SK-N-SH (cell line): ENCODE data around the gene DSCAML1. TPM values are rescaled to one million over a fixed set of nuclear protein-coding genes. Genes with fewer than 3 reads are reported as not detected.

Source experiments
- CTCF ChIA-PET: fragments of 300-600, 350-600 bp; formaldehyde crosslinking; extraction: SDS; loops from one replicate; lab custom pipeline; 2021; lab: Yijun Ruan, JAX
- POLR2A ChIA-PET: fragments of 350-600 bp; sonication (Branson Sonifier 250); formaldehyde crosslinking; extraction: SDS; loops from one replicate; lab custom pipeline; 2020; ENCODE audit warnings: antibody characterized with exemption, inconsistent platforms; lab: Yijun Ruan, JAX
- DNase-seq: peaks from one replicate; pipeline ENCODE4 v3.0.0; 2012
- H2AFZ ChIP-seq: fragments of 200-600 bp; sonication (generic); 2 replicates; pipeline ENCODE4 v1.8.1; 2016; ENCODE audit warnings: antibody characterized with exemption, mild to moderate bottlenecking, low read depth
- H3F3A ChIP-seq: fragments of 200-600 bp; sonication (generic); replicated peaks from 2 replicates; pipeline ENCODE3; 2016; ENCODE audit warnings: antibody characterized with exemption, mild to moderate bottlenecking; ENCODE audit not compliant: insufficient read depth
- H3K27ac ChIP-seq, 2 experiments: fragments of 200-500 bp in 1 of 2; fragments of 200-600 bp in 1 of 2; sonication (Bioruptor generic) in 1 of 2; sonication (generic), shearing (Covaris generic) in 1 of 2; 2 replicates each; pipeline versions ENCODE4 v1.5.1 to v1.6.1; 2014 to 2016; ENCODE audit warnings: low read depth in 2 of 2, inconsistent platforms in 1 of 2, low read length in 1 of 2, mild to moderate bottlenecking in 1 of 2, mixed read lengths in 1 of 2
- H3K27me3 ChIP-seq: fragments of 200-600 bp; sonication (generic), shearing (Covaris generic); 2 replicates; pipeline ENCODE4 v1.6.1; 2016; ENCODE audit warnings: mixed run types; ENCODE audit not compliant: insufficient read depth
- H3K36me3 ChIP-seq, 2 experiments: fragments of 200-500 bp in 1 of 2; fragments of 200-600 bp in 1 of 2; sonication (Bioruptor generic) in 1 of 2; sonication (generic) in 1 of 2; replicated peaks in 1 of 2; 2 replicates each; pipeline versions ENCODE3 to v1.5.1; 2014 to 2016; ENCODE audit warnings: low read length in 1 of 2, mild to moderate bottlenecking in 1 of 2; ENCODE audit not compliant: insufficient read depth in 2 of 2, control insufficient read depth in 1 of 2
- H3K4me1 ChIP-seq, 2 experiments: fragments of 200-500 bp in 1 of 2; fragments of 200-600 bp in 1 of 2; sonication (Bioruptor generic) in 1 of 2; sonication (generic), shearing (Covaris generic) in 1 of 2; 2 replicates each; pipeline versions ENCODE4 v1.5.1 to v1.6.1; 2014 to 2016; ENCODE audit warnings: low read depth in 1 of 2, low read length in 1 of 2, mixed run types in 1 of 2; ENCODE audit not compliant: insufficient read depth in 2 of 2, control insufficient read depth in 1 of 2
- H3K4me2 ChIP-seq: fragments of 200-600 bp; sonication (generic), shearing (Covaris generic); 2 replicates; pipeline ENCODE4 v1.6.1; 2017; ENCODE audit warnings: mixed run types
- H3K4me3 ChIP-seq, 2 experiments: fragments of 200-500 bp in 1 of 2; fragments of 200-600 bp in 1 of 2; sonication (Bioruptor generic) in 1 of 2; sonication (generic), shearing (Covaris generic) in 1 of 2; 2 replicates each; pipeline versions ENCODE4 v1.5.1 to v1.8.1; 2014 to 2016; ENCODE audit warnings: low read depth in 2 of 2, inconsistent platforms in 1 of 2, low read length in 1 of 2, mild to moderate bottlenecking in 1 of 2, mixed read lengths in 1 of 2, moderate library complexity in 1 of 2
- H3K79me2 ChIP-seq: fragments of 200-600 bp; sonication (generic); 2 replicates; pipeline ENCODE4 v1.8.1; 2017; ENCODE audit warnings: mild to moderate bottlenecking; ENCODE audit not compliant: insufficient read depth
- H3K9ac ChIP-seq: fragments of 200-600 bp; sonication (generic); 2 replicates; pipeline ENCODE4 v1.6.1; 2017; ENCODE audit warnings: mixed run types
- H3K9me2 ChIP-seq: fragments of 200-600 bp; sonication (generic); 2 replicates; pipeline ENCODE4 v1.6.1; 2017; ENCODE audit warnings: mixed run types
- H3K9me3 ChIP-seq: fragments of 200-600 bp; sonication (generic); 2 replicates; pipeline ENCODE4 v1.6.1; 2017; ENCODE audit warnings: mixed run types, mild to moderate bottlenecking, moderate library complexity
- H4K20me1 ChIP-seq: fragments of 200-600 bp; sonication (generic); 2 replicates; pipeline ENCODE4 v1.6.1; 2017; ENCODE audit warnings: mild to moderate bottlenecking, mixed run types; ENCODE audit not compliant: insufficient read depth
- CHD2 ChIP-seq: fragments of 150-350 bp; IDR thresholded peaks from 2 replicates; pipeline ENCODE4 v1.6.1; 2018; ENCODE audit warnings: low read length; ENCODE audit not compliant: partially characterized antibody
- EP300 ChIP-seq, 2 experiments: IDR thresholded peaks; 2 replicates each; pipeline versions ENCODE4 v1.4.0 to v1.6.1; 2012; ENCODE audit warnings: borderline replicate concordance in 1 of 2, low read depth in 1 of 2, low read length in 1 of 2
- FOSL2 ChIP-seq: IDR thresholded peaks from 2 replicates; pipeline ENCODE4 v1.4.0; 2012; ENCODE audit warnings: low read depth, mild to moderate bottlenecking, moderate library complexity, borderline replicate concordance
- FOXJ3 ChIP-seq: sonication (generic); formaldehyde crosslinking; IDR thresholded peaks from 2 replicates; pipeline ENCODE4 v1.5.1; 2020; ENCODE audit warnings: mild to moderate bottlenecking, missing genetic modification reagents
- GATA2 ChIP-seq: sonication (generic); formaldehyde crosslinking; IDR thresholded peaks from 2 replicates; pipeline ENCODE4 v1.5.0; 2020; ENCODE audit warnings: mild to moderate bottlenecking, missing genetic modification reagents
- MXI1 ChIP-seq: IDR thresholded peaks from 2 replicates; pipeline ENCODE4 v1.6.1; 2012; ENCODE audit warnings: mild to moderate bottlenecking, low read depth, low read length, improper control_type of control experiment
- NRF1 ChIP-seq: IDR thresholded peaks from 2 replicates; pipeline ENCODE4 v1.6.1; 2012; ENCODE audit warnings: low read depth, mild to moderate bottlenecking, low read length
- RAD21 ChIP-seq: IDR thresholded peaks from 2 replicates; pipeline ENCODE4 v1.6.1; 2012; ENCODE audit warnings: mild to moderate bottlenecking, low read length
- RCOR1 ChIP-seq: fragments of 150-350 bp; IDR thresholded peaks from 2 replicates; pipeline ENCODE4 v1.6.1; 2017; ENCODE audit warnings: antibody characterized with exemption, low read length
- SMC3 ChIP-seq: IDR thresholded peaks from 2 replicates; pipeline ENCODE4 v1.6.1; 2012; ENCODE audit warnings: low read depth, low read length, improper control_type of control experiment
- ZBTB33 ChIP-seq: IDR thresholded peaks from 2 replicates; pipeline ENCODE4 v1.4.0; 2012; ENCODE audit warnings: low read depth, borderline replicate concordance
- WGBS: methylation state at CpG from one replicate; pipeline ENCODE4 v1.1.6; 2017; ENCODE audit warnings: low lambda C conversion rate; 5-methylcytosine and 5-hydroxymethylcytosine counted together
- polyA plus RNA-seq, 3 experiments: library from polyadenylated mRNA; depleted of rRNA; stranded (reverse); fragments of >200 nt; gene quantifications; 2 replicates each; pipeline ENCODE4 v1.2.3, GENCODE V29; 2012

DSCAML1 gene
- polyA plus RNA-seq, 1 of the 3 experiments (the other 2 are of a cell fraction) = not detected

GRCh38 chr11:117569911-117570310, 227.1 kb downstream of the DSCAML1 start:
- no peaks in the 10 kb centered on the region for H3K79me2 ChIP-seq
- H4K20me1 ChIP-seq = no peaks in the 10 kb centered on the region
- ChIA-PET CTCF (interaction anchor here (1.0 to 1.6 kb wide), 2 partner anchors 30 to 126 kb away, joined by 3 to 7 read pairs; no protein-coding TSS in a partner anchor), POLR2A (interaction anchor here (1.3 kb wide), 1 partner anchor 127 kb away, joined by 3 read pairs; no protein-coding TSS in a partner anchor)
- H3K4me2 ChIP-seq = no peak overlapping the region
- peaks cover 0 to 24% of the 10 kb centered on the region in 2 experiments; a peak in 2 of 4 replicates for H3K4me1 ChIP-seq
- 0 out of 2 replicates have a peak, but pooled peaks cover 12% of the 10 kb centered on the region for H3K27me3 ChIP-seq
- no peak for TF ChIP-seq GATA2
- TF ChIP-seq NRF1 = no peak
- no peak overlapping the region for H2AFZ ChIP-seq
- no peaks in the 10 kb centered on the region for H3K36me3 ChIP-seq
- H3K9me2 ChIP-seq = no peaks in the 10 kb centered on the region
- DNase-seq = no peak
- H3K9me3 ChIP-seq = no peaks in the 10 kb centered on the region
- H3F3A ChIP-seq = no peaks in the 10 kb centered on the region
- H3K4me3 ChIP-seq = no peak overlapping the region
- no peak overlapping the region for H3K9ac ChIP-seq
- 26% methylated on average over 5 of the region's 9 CpGs for WGBS
- no peak overlapping the region for H3K27ac ChIP-seq

GRCh38 chr11:117565709-117566108, 231.3 kb downstream of the DSCAML1 start:
- no peaks in the 10 kb centered on the region for H3K36me3 ChIP-seq
- DNase-seq = peak; percentile 82
- TF ChIP-seq FOXJ3 (CRISPR knock-in tag) (peak; percentile 79), RCOR1 (peak; percentile 95), FOSL2 (no peak), GATA2 (peak; percentile 100), ZBTB33 (no peak), RAD21 (peak; percentile 59), MXI1 (peak; percentile 71; the same call in 1 of the 2 replicates), SMC3 (peak; percentile 21; the same call in 1 of the 2 replicates), CHD2 (peak; percentile 72), EP300 (IDR thresholded peaks at IDR 0.05; ENCODE audit: borderline replicate concordance in 1 of 2, low read depth in 1 of 2, low read length in 1 of 2) (peak in 1 of 2 experiments; percentile 81; a peak in 2 of 4 replicates)
- H3K4me2 ChIP-seq = no peak overlapping the region
- H3K9me2 ChIP-seq = no peaks in the 10 kb centered on the region
- 45% methylated on average over 4 of the region's 4 CpGs for WGBS
- no peaks in the 10 kb centered on the region for H3K9me3 ChIP-seq
- H3K27me3 ChIP-seq = no peaks in the 10 kb centered on the region
- ChIA-PET CTCF (interaction anchor here (0.6 to 1.9 kb wide), 28 partner anchors 8 to 251 kb away, joined by 3 to 28 read pairs (median 4); no protein-coding TSS in a partner anchor), POLR2A (interaction anchor here (0.5 to 1.5 kb wide), 9 partner anchors 16 to 207 kb away, joined by 3 to 10 read pairs (median 4); no protein-coding TSS in a partner anchor)
- no peaks in the 10 kb centered on the region for H3K79me2 ChIP-seq
- no peak overlapping the region for H3K4me3 ChIP-seq
- no peak overlapping the region for H3K9ac ChIP-seq
- no peaks in the 10 kb centered on the region for H3F3A ChIP-seq
- no peaks in the 10 kb centered on the region for H4K20me1 ChIP-seq
- peaks cover 0 to 17% of the 10 kb centered on the region in 2 experiments; a peak in 2 of 4 replicates for H3K4me1 ChIP-seq
- no peak overlapping the region for H2AFZ ChIP-seq
- peak overlapping the region in 1 of 2 experiments; percentile 79; a peak in 2 of 4 replicates for H3K27ac ChIP-seq
